Esophagus squamous epithelium (tissue), 5 donors: Measurements from ENCODE around the gene SP3. TPM values are rescaled to one million over a fixed set of nuclear protein-coding genes. Genes with fewer than 3 reads are reported as not detected.

Source experiments
- DNase-seq: peaks from one replicate; lab custom pipeline; 2025; lab: John Stamatoyannopoulos, UW
- H3K27ac ChIP-seq, 4 donors: fragments of 200-600 bp; sonication (generic); one replicate each; pipeline ENCODE4 v1.5.1; 2016 to 2019; ENCODE audit warnings: mild to moderate bottlenecking in 1 of 4
- H3K27me3 ChIP-seq, 4 donors: fragments of 200-600 bp; sonication (generic); 1 replicate in 3 of 4; 2 replicates in 1 of 4; pipeline versions ENCODE4 v1.5.1 to v1.6.0; 2017 to 2021; ENCODE audit warnings: antibody characterized with exemption in 1 of 4
- H3K36me3 ChIP-seq, 3 donors: fragments of 200-600 bp; sonication (generic); one replicate each; pipeline ENCODE4 v1.5.1; 2016 to 2019
- H3K4me1 ChIP-seq, 3 donors: fragments of 200-600 bp; sonication (generic); one replicate each; pipeline ENCODE4 v1.5.1; 2017 to 2019
- H3K4me3 ChIP-seq, 4 donors: fragments of 200-600 bp; sonication (generic); 1 replicate in 3 of 4; 2 replicates in 1 of 4; pipeline ENCODE4 v1.5.1; 2016 to 2019; ENCODE audit warnings: mild to moderate bottlenecking in 2 of 4, moderate library complexity in 1 of 4
- H3K9me3 ChIP-seq, 3 donors: fragments of 200-600 bp; sonication (generic); one replicate each; pipeline ENCODE4 v1.5.1; 2016 to 2019
- POLR2A ChIP-seq, 4 donors: fragments of 450-650 bp; IDR thresholded peaks; one replicate each; pipeline ENCODE4 v1.6.1; 2017; ENCODE audit warnings: antibody characterized with exemption in 4 of 4, mild to moderate bottlenecking in 4 of 4, moderate library complexity in 3 of 4
- WGBS, 2 donors: methylation state at CpG; one replicate each; pipeline ENCODE4 v1.1.5; 2018; 5-methylcytosine and 5-hydroxymethylcytosine counted together
- intact Hi-C: fragments of 100-400 bp; cut with DNase I; formaldehyde crosslinking; loops from one replicate; pipeline ENCODE4 v1.15.0; 2022
- total RNA-seq, 4 donors: library from RNA; depleted of rRNA; stranded (reverse); fragments of >200 nt; gene quantifications; one replicate each; pipeline ENCODE4 v1.1.0, GENCODE V29; 2016
- TF ChIP-seq, protein P1 (sequence below), 6 experiments: fragments of 450-650 bp in 4 of 6; fragments of 200-600 bp in 2 of 6; sonication (generic) in 2 of 6; IDR thresholded peaks; one replicate each; pipeline ENCODE4 v1.5.1; 2016 to 2019; ENCODE audit warnings: antibody characterized with exemption in 6 of 6, mild to moderate bottlenecking in 4 of 6, moderate library complexity in 4 of 6
- donor health status: DM: yes; HTN: yes; CAD: no.

The SP3 gene
- total RNA-seq, 4 donors from 2014 or later = 41.3 to 97.8 (median 67.6) TPM

DNA sequence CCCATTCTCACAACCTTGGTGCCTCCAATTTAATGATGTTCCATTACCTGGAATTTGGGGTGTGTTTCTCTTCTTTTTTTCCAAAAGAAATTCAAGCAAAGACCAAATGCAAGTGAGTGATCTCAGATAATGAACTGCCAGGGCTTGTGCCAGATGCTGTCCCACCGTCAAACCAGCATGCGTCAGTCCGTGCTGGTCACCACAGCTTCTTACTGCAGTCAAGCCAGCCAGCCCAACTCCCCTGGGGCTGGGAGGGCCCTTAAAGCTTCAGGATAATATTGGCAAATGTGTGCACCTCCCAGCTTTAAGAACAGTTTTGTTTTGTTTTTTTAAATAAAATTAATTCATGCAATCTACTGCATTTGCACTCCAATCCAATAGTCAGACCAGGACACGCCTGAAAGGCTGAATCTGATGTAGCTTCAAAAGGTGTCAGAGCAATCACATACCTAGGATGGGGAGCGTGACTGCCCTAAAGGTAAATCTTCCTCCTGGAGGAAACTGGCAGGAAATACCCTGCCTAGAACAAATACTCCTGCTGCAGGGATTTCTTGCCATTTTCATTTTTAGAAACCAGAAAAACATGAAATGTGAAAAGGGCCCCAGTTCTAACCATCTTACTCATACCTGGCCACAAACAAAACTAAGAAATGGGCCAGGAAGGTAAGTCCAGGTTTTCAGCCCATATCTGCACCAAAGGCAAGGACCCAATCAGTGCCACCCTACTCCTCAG is 26.8 kb upstream of the SP3 start:
- no peaks in the 10 kb centered on the region for H3K9me3 ChIP-seq
- H3K27me3 ChIP-seq = no peaks in the 10 kb centered on the region
- H3K27ac ChIP-seq = peak overlapping the region; percentile 39 to 81 (median 64)
- TF ChIP-seq, protein P1, sequence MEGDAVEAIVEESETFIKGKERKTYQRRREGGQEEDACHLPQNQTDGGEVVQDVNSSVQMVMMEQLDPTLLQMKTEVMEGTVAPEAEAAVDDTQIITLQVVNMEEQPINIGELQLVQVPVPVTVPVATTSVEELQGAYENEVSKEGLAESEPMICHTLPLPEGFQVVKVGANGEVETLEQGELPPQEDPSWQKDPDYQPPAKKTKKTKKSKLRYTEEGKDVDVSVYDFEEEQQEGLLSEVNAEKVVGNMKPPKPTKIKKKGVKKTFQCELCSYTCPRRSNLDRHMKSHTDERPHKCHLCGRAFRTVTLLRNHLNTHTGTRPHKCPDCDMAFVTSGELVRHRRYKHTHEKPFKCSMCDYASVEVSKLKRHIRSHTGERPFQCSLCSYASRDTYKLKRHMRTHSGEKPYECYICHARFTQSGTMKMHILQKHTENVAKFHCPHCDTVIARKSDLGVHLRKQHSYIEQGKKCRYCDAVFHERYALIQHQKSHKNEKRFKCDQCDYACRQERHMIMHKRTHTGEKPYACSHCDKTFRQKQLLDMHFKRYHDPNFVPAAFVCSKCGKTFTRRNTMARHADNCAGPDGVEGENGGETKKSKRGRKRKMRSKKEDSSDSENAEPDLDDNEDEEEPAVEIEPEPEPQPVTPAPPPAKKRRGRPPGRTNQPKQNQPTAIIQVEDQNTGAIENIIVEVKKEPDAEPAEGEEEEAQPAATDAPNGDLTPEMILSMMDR (IDR thresholded peaks at IDR 0.05) = no peak
- no peak for TF ChIP-seq POLR2A (IDR thresholded peaks at IDR 0.05)
- 25 to 31% methylated on average over 5 of the region's 5 CpGs for WGBS, 2 donors
- H3K4me3 ChIP-seq = no peak overlapping the region
- no peaks in the 10 kb centered on the region for H3K36me3 ChIP-seq
- no peak for DNase-seq
- intact Hi-C loops = no loop called here
- peaks cover 31 to 60% (median 31%) of the 10 kb centered on the region in 3 donors for H3K4me1 ChIP-seq

DNA sequence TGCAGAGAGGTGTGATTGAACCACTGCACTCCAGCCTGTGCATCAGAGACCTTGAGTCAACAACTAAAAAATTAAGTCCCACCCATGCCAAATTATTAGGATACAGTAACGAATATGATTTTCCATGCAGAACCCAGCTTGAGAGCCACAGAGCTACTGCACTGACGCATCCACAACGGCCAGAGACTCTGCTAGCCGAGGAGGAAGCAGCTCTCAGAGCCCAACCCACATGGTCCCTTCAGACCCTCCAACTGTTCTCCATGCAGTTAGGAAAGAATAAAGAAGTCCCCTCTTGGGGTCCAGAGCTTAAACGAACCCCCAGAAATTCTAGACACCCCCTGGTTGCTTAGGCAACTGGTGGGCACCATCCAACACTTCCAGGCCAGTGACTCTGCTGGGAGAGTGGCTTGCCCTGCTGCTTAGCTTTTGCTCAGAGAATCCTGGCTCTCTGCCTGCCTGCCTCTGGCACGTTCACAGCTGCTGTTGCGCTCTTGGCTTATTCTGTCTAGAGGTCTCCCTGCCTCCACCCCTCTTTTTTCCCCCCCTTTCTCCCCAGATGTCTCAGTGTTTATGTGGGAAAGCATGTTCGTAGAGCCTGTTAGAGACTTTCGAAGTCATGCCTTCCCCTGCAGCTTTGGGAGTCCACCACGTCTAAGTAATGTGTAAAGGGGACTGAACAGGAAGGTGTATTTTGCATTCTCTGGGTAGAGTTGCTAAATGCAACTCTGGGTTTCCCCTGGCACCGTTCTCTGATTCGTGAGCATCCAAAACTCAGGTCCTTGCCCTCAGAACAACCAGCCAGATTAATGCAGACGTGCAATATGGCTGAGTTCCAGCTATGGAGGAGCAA is 26.0 kb upstream of the SP3 start:
- WGBS, 2 donors = 5 to 12% methylated on average over 11 to 13 of the region's 13 CpGs
- no peak for TF ChIP-seq POLR2A (IDR thresholded peaks at IDR 0.05)
- TF ChIP-seq, protein P1 (IDR thresholded peaks at IDR 0.05) = no peak
- peaks cover 31 to 66% (median 35%) of the 10 kb centered on the region in 3 donors for H3K4me1 ChIP-seq
- intact Hi-C loops = no loop called here
- no peak for DNase-seq
- H3K27me3 ChIP-seq = no peaks in the 10 kb centered on the region
- no peaks in the 10 kb centered on the region for H3K9me3 ChIP-seq
- H3K4me3 ChIP-seq = peak overlapping the region in 1 of 4 donors; percentile 38
- H3K27ac ChIP-seq = peak overlapping the region; percentile 39 to 81 (median 64)
- H3K36me3 ChIP-seq = no peaks in the 10 kb centered on the region

DNA sequence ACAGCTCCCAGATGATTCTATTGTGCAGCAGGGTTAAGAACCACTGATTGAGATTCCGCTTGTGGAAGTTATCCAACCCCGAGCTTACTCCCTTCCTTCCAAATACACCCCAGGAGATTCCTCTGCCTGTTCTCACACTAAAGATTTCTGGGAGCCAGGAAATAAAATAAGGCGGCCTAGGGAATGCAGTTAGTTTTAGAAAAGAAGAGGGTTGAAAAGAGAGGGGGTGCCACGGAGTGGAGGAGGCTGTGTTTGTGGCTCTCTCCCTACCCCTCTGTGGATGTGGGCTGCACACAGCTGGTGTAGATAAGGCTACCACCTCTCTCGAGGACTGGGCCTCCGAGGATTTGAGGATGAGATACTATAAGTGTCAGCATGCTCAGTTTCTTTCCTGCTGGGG is 25.1 kb upstream of the SP3 start:
- no peaks in the 10 kb centered on the region for H3K9me3 ChIP-seq
- peak overlapping the region in 3 of 4 donors; percentile 46 to 81 (median 81) for H3K27ac ChIP-seq
- DNase-seq = no peak
- no peak for TF ChIP-seq POLR2A (IDR thresholded peaks at IDR 0.05)
- TF ChIP-seq, protein P1 (IDR thresholded peaks at IDR 0.05) = no peak
- H3K4me1 ChIP-seq = peaks cover 31 to 75% (median 44%) of the 10 kb centered on the region in 3 donors
- no peaks in the 10 kb centered on the region for H3K27me3 ChIP-seq
- no peaks in the 10 kb centered on the region for H3K36me3 ChIP-seq
- H3K4me3 ChIP-seq = no peak overlapping the region
- intact Hi-C loops = no loop called here
- 60% methylated on average over 6 of the region's 6 CpGs for WGBS, 2 donors

- 20 to 29% methylated on average over 1 of the region's 1 CpG for WGBS, 2 donors
- Histone ChIP-seq H3K4me3 (no peak overlapping the region), H3K36me3 (no peaks in the 10 kb centered on the region), H3K4me1 (peaks cover 31 to 79% (median 48%) of the 10 kb centered on the region in 3 donors), H3K27ac (peak overlapping the region in 3 of 4 donors; percentile 46 to 81 (median 81)), H3K27me3 (no peaks in the 10 kb centered on the region), H3K9me3 (no peaks in the 10 kb centered on the region)
- DNase-seq = no peak
- TF ChIP-seq, protein P1 (IDR thresholded peaks at IDR 0.05) = no peak
- no peak for TF ChIP-seq POLR2A (IDR thresholded peaks at IDR 0.05)
- intact Hi-C loops = no loop called here
Observed at GRCh38 chr2:173989884-173990215, 24.7 kb upstream of the SP3 start.
